Right lobe of liver (tissue), 6 donors: ENCODE measurements around the gene UBE2K. TPM values are rescaled to one million over a fixed set of nuclear protein-coding genes. Genes with fewer than 3 reads are reported as not detected.
A peak's percentile ranks its signal among the peaks of the same experiment; 100 is the strongest.

Experiments used
- ATAC-seq, 4 donors: fragments of 200-7000 bp; cut with Tn5 transposase; one replicate each; pipeline ENCODE4 v1.9.1; 2020; ENCODE audit warnings: mild to moderate bottlenecking in 4 of 4, moderate library complexity in 4 of 4
- DNase-seq, 3 donors: peaks; one replicate each; pipeline ENCODE4 v3.0.0-alpha.2; 2020
- H3K27ac ChIP-seq, 3 donors: fragments of 200-600 bp; one replicate each; pipeline ENCODE4 v1.8.0; 2022
- H3K27me3 ChIP-seq, 2 donors: fragments of 200-600 bp; one replicate each; pipeline ENCODE4 v1.8.0; 2022
- H3K36me3 ChIP-seq, 4 donors: fragments of 200-600 bp; sonication (generic) in 1 of 4; one replicate each; pipeline versions ENCODE4 v1.5.1 to v1.8.0; 2017 to 2022; ENCODE audit warnings: control low read depth in 1 of 4
- H3K4me1 ChIP-seq, 4 donors: fragments of 200-600 bp; sonication (generic) in 1 of 4; one replicate each; pipeline versions ENCODE4 v1.5.1 to v1.8.0; 2017 to 2022; ENCODE audit warnings: control low read depth in 1 of 4
- H3K4me3 ChIP-seq, 3 donors: fragments of 200-600 bp; one replicate each; pipeline ENCODE4 v1.8.0; 2022
- H3K9me3 ChIP-seq, 4 donors: fragments of 200-600 bp; sonication (generic) in 1 of 4; one replicate each; pipeline versions ENCODE4 v1.5.1 to v1.8.0; 2017 to 2022; ENCODE audit warnings: control low read depth in 1 of 4
- POLR2A ChIP-seq: fragments of 450-650 bp; IDR thresholded peaks from one replicate; pipeline ENCODE4 v1.6.1; 2017; ENCODE audit warnings: antibody characterized with exemption, mild to moderate bottlenecking
- WGBS: methylation state at CpG from one replicate; pipeline ENCODE4 v1.1.6; 2018; ENCODE audit warnings: low coverage, low lambda C conversion rate; ENCODE audit not compliant: insufficient coverage; ENCODE audit errors: missing lambda C conversion rate; 5-methylcytosine and 5-hydroxymethylcytosine counted together
- intact Hi-C, 2 donors: fragments of 100-400 bp; cut with DNase I; formaldehyde crosslinking; loops; one replicate each; pipeline versions ENCODE4 v1.11.2 to v1.14.1; 2022
- small RNA-seq, 2 experiments: library from RNA; depleted of rRNA; stranded (forward); fragments of <200 nt; gene quantifications; one replicate each; pipeline ENCODE3, GENCODE V24; 2016
- total RNA-seq, 6 experiments: library from RNA; depleted of rRNA in 2 of 6; stranded (reverse); fragments of >200 nt in 2 of 6; fragmentation: NEBNext Ultra II Directional in 3 of 6; extraction: Animal tissue kit (Norgen Biotek cat#: 25700) in 3 of 6; gene quantifications; one replicate each; pipeline versions ENCODE4 v1.1.0 to v1.2.4, GENCODE V29; 2016 to 2023
- TF ChIP-seq, protein P1 (sequence below), 4 donors: fragments of 200-600 bp in 3 of 4; fragments of 450-650 bp in 1 of 4; IDR thresholded peaks; one replicate each; pipeline versions ENCODE4 v1.5.1 to v1.8.0; 2016 to 2022; ENCODE audit warnings: antibody characterized with exemption in 4 of 4, mild to moderate bottlenecking in 2 of 4
- donor health status: DM: no; HTN: yes; CAD: no.
- donor health status: DM: no; HTN: no; CAD: no.
- donor health status: DM: no; HTN: no; CAD: no.
- donor health status: DM: no; HTN: yes; CAD: no.
- donor health status: DM: no; HTN: yes; CAD: no.

The UBE2K gene
- total RNA-seq, 6 experiments from 2014 or later, result 20.5 to 54.8 (median 44.0) TPM

DNA sequence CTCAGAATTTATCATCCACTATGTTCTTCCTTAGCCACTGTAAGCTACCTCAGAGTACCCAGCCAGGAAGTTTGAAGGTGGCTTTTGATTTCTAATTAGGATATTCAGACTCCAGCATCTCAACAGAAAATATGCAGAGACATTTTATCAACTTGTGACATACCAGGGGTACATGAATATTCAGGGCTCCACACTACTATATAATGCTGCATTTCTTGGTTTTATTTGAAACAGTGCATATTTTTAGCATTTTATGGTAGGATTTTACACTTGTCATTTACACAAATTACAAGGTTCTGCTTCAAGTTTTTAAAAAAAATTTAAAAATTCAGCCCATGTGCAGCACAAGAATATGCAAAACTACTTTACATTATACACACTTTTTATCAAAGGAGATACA is 124.7 kb downstream of the UBE2K start:
- no peak overlapping the region for H3K27ac ChIP-seq
- H3K36me3 ChIP-seq, result peaks cover 0 to under 1% (median 0%) of the 10 kb centered on the region in 4 donors
- no peaks in the 10 kb centered on the region for H3K9me3 ChIP-seq
- TF ChIP-seq, protein P1, sequence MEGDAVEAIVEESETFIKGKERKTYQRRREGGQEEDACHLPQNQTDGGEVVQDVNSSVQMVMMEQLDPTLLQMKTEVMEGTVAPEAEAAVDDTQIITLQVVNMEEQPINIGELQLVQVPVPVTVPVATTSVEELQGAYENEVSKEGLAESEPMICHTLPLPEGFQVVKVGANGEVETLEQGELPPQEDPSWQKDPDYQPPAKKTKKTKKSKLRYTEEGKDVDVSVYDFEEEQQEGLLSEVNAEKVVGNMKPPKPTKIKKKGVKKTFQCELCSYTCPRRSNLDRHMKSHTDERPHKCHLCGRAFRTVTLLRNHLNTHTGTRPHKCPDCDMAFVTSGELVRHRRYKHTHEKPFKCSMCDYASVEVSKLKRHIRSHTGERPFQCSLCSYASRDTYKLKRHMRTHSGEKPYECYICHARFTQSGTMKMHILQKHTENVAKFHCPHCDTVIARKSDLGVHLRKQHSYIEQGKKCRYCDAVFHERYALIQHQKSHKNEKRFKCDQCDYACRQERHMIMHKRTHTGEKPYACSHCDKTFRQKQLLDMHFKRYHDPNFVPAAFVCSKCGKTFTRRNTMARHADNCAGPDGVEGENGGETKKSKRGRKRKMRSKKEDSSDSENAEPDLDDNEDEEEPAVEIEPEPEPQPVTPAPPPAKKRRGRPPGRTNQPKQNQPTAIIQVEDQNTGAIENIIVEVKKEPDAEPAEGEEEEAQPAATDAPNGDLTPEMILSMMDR (IDR thresholded peaks at IDR 0.05), result no peak
- TF ChIP-seq POLR2A, result no peak
- DNase-seq (no peak), ATAC-seq (no peak)
- intact Hi-C loops, result no loop called here
- no peaks in the 10 kb centered on the region for H3K27me3 ChIP-seq
- no peak overlapping the region for H3K4me3 ChIP-seq
- peaks cover 0 to 14% (median 6%) of the 10 kb centered on the region in 4 donors for H3K4me1 ChIP-seq

DNA sequence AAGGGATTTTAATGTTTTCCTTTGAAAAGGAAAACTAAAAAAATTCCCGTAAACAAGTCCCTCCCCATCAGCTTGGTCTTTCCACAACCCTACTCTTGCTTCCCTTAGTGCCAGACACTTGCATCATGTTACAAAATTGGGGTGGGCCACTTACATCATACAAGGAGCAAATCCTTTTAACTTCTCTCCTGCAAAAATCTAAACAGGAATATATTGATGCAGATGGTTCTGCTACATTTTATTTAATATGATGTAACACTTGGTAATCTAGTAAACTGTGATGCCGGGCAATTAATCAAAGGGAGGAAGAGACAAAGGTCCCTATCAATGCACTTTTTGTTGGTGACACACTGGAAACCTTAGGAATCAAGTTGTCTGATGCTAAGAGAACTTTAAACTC is 125.3 kb downstream of the UBE2K start:
- H3K27me3 ChIP-seq, result no peaks in the 10 kb centered on the region
- no peak overlapping the region for H3K4me3 ChIP-seq
- no peak for DNase-seq
- TF ChIP-seq, protein P1 (IDR thresholded peaks at IDR 0.05), result no peak
- TF ChIP-seq POLR2A, result no peak
- no peak overlapping the region for H3K27ac ChIP-seq
- intact Hi-C loops, result no loop called here
- 35% methylated on average over 2 of the region's 2 CpGs for WGBS
- peaks cover 0 to 6% (median 0%) of the 10 kb centered on the region in 4 donors for H3K36me3 ChIP-seq
- ATAC-seq, result peak in 1 of 4 donors; percentile 37
- peaks cover 0 to 14% (median 6%) of the 10 kb centered on the region in 4 donors for H3K4me1 ChIP-seq
- H3K9me3 ChIP-seq, result no peaks in the 10 kb centered on the region

DNA sequence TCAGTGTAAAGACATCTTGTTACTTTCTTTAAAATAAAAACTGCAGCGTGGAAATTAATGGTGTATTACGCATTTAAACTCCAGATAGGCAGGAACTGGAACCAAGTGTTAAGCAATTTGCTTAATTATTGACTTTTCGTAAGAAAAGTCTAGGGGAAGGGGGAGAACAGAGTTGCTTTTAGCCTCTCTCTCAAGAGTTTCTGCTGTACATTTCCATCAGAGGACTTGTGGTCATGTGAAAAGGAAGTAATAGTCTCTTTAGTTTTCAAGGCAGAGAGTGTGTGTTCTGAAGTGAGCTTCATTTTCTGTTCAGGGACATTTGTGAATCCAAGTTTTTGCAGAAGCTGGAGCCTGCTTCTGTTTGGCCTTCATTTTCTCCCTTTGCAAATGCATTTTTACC is 127.2 kb downstream of the UBE2K start:
- TF ChIP-seq POLR2A, result no peak
- TF ChIP-seq, protein P1 (IDR thresholded peaks at IDR 0.05), result no peak
- intact Hi-C loops, result no loop called here
- 26% methylated on average over 3 of the region's 3 CpGs for WGBS
- Histone ChIP-seq H3K4me3 (no peak overlapping the region), H3K36me3 (peaks cover 0 to 10% (median 3%) of the 10 kb centered on the region in 4 donors), H3K4me1 (peaks cover 0 to 14% (median 6%) of the 10 kb centered on the region in 4 donors), H3K27ac (no peak overlapping the region), H3K9me3 (no peaks in the 10 kb centered on the region), H3K27me3 (no peaks in the 10 kb centered on the region)
- peak; percentile 52 to 69 (median 60) for ATAC-seq
- DNase-seq, result no peak

DNA sequence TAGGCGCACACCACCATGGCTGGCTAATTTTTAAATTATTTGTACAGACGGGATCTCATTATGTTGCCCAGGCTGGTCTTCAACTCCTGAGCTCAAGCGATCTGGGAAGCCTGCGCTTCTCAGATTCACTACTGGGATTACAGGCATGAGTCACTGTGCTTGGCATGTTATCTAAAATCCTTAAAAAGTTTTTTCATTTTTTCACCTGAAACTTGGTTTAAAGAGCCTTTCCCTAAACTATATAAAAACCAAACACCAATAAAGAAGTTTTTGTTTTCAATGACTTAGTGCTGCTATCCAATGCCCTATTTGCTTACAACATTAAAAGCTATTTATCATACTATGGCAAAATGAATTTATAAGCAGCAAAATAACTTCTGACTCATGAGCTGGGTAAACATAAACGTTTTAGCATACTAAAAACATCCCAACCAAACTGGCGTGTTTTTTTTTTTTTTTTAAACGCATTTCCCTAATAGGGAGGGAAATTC is 127.8 kb downstream of the UBE2K start:
- Histone ChIP-seq H3K27me3 (no peaks in the 10 kb centered on the region), H3K4me1 (peaks cover 0 to 14% (median 6%) of the 10 kb centered on the region in 4 donors), H3K4me3 (no peak overlapping the region), H3K36me3 (peaks cover 0 to 14% (median 6%) of the 10 kb centered on the region in 4 donors), H3K27ac (no peak overlapping the region), H3K9me3 (no peaks in the 10 kb centered on the region)
- DNase-seq (no peak), ATAC-seq (peak in 3 of 4 donors; percentile 17 to 47 (median 21))
- intact Hi-C loops, result no loop called here
- no peak for TF ChIP-seq POLR2A
- TF ChIP-seq, protein P1 (IDR thresholded peaks at IDR 0.05), result no peak
- 77% methylated on average over 7 of the region's 7 CpGs for WGBS

Small RNAs within 50 kb of the gene (small RNA-seq; reads per million reads assigned to genes)
- 0 reads per million in 2 experiments for gene RF00019
- gene RN7SL558P, result 0 reads per million in 2 experiments

Other genes with a start within 250 kb of the UBE2K start
- 1,000 to 10,000 TPM in 2 of 6 experiments, 100 to 1,000 TPM in 4; 353 to 1,546 (median 454) TPM for gene RPL9, start 239.2 kb upstream of the UBE2K start, total RNA-seq
- gene LIAS, start 239.1 kb upstream of the UBE2K start, total RNA-seq, result 10 to 100 TPM in 4 of 6 experiments, 1 to 10 TPM in 2; 7.0 to 20.4 (median 13.1) TPM
- 100 to 1,000 TPM; 134 to 647 (median 244) TPM for gene UGDH, start 170.7 kb upstream of the UBE2K start, total RNA-seq
- gene SMIM14, start 59.3 kb upstream of the UBE2K start, total RNA-seq, result 100 to 1,000 TPM in 3 of 6 experiments, 10 to 100 TPM in 3; 54.0 to 224 (median 124) TPM